Karpas-422 (cell line): ENCODE data around the gene TDRKH. TPM values are rescaled to one million over a fixed set of nuclear protein-coding genes. Genes with fewer than 3 reads are reported as not detected.

Experiments
- DNase-seq: peaks from one replicate; pipeline ENCODE4 v3.0.0-alpha.2; 2015
- H2AFZ ChIP-seq: fragments of 200-600 bp; sonication (generic); 2 replicates; pipeline ENCODE4 v1.6.1; 2014; ENCODE audit warnings: antibody characterized with exemption, low read length, mixed read lengths
- H3K27ac ChIP-seq: fragments of 200-600 bp; sonication (generic); 2 replicates; pipeline ENCODE4 v1.5.1; 2014; ENCODE audit warnings: mild to moderate bottlenecking, low read length, moderate library complexity
- H3K27me3 ChIP-seq: fragments of 200-600 bp; sonication (generic); 2 replicates; pipeline ENCODE4 v1.6.1; 2014; ENCODE audit warnings: low read length, mixed read lengths
- H3K36me3 ChIP-seq: fragments of 200-600 bp; sonication (generic); 2 replicates; pipeline ENCODE4 v1.6.1; 2014; ENCODE audit warnings: low read length, mixed read lengths; ENCODE audit not compliant: insufficient read depth
- H3K4me1 ChIP-seq: fragments of 200-600 bp; sonication (generic); 2 replicates; pipeline ENCODE4 v1.6.1; 2014; ENCODE audit warnings: mild to moderate bottlenecking, low read length, mixed read lengths
- H3K4me2 ChIP-seq: fragments of 200-600 bp; sonication (generic); 2 replicates; pipeline ENCODE4 v1.6.1; 2014; ENCODE audit warnings: low read length, low read depth, mild to moderate bottlenecking; ENCODE audit not compliant: poor library complexity, severe bottlenecking
- H3K4me3 ChIP-seq: fragments of 200-600 bp; sonication (generic); 2 replicates; pipeline ENCODE4 v1.5.1; 2014; ENCODE audit warnings: mild to moderate bottlenecking, antibody characterized with exemption, low read length, mixed read lengths
- H3K79me2 ChIP-seq: fragments of 200-600 bp; sonication (generic); 2 replicates; pipeline ENCODE4 v1.6.1; 2014; ENCODE audit warnings: mild to moderate bottlenecking, low read length, mixed read lengths
- H3K9ac ChIP-seq: fragments of 200-600 bp; sonication (generic); 2 replicates; pipeline ENCODE4 v1.6.0; 2014; ENCODE audit warnings: low read length
- H3K9me2 ChIP-seq: fragments of 200-600 bp; sonication (generic), shearing (Covaris generic); replicated peaks from 2 replicates; pipeline ENCODE4 v1.6.0; 2014; ENCODE audit warnings: mild to moderate bottlenecking, low read length, moderate library complexity; ENCODE audit not compliant: insufficient read depth
- H3K9me3 ChIP-seq: fragments of 300-700, 200-600 bp; sonication (generic); 2 replicates; pipeline ENCODE4 v1.6.1; 2014; ENCODE audit warnings: low read length, mixed read lengths
- H4K20me1 ChIP-seq: fragments of 200-600 bp; sonication (generic); 2 replicates; pipeline ENCODE4 v1.6.1; 2014; ENCODE audit warnings: mild to moderate bottlenecking, antibody characterized with exemption, low read length, low read depth; ENCODE audit not compliant: insufficient read depth
- total RNA-seq: library from RNA; depleted of rRNA; stranded (reverse); fragments of >200 nt; shearing (Covaris generic); gene quantifications from 2 replicates; pipeline ENCODE4 v1.2.3, GENCODE V29; 2014; ENCODE audit warnings: low replicate concordance

TDRKH gene
- total RNA-seq, 1 experiment from 2014 or later: 5.9 TPM

DNA sequence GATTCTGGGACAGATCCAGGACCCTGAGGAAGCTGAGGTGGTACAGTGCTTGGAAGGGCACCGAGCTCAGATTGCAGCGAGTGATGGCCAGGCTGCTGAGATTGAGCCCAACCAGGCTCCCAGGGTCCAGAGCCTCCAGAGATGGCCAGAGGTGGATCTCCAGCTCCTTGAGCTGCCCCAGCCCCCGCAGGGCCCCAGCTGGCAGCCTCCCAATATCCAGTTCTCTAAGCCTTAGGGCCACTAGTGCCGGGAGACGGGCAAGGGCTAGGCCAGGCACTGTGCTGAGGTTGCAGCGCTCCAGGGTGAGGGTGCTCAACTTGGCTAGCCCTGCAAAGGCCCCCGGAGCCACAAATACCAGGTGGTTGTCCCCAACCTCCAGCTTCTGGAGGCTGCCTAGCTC lies 11.5 kb upstream of the TDRKH start:
- peaks cover 11% of the 10 kb centered on the region for H3K4me1 ChIP-seq
- DNase-seq: no peak
- H3K9me2 ChIP-seq: no peaks in the 10 kb centered on the region
- no peaks in the 10 kb centered on the region for H3K9me3 ChIP-seq
- H3K36me3 ChIP-seq: no peaks in the 10 kb centered on the region
- H3K27ac ChIP-seq: no peak overlapping the region
- no peaks in the 10 kb centered on the region for H3K27me3 ChIP-seq
- H3K9ac ChIP-seq: no peak overlapping the region
- no peaks in the 10 kb centered on the region for H4K20me1 ChIP-seq
- H3K79me2 ChIP-seq: no peaks in the 10 kb centered on the region
- no peak overlapping the region for H3K4me3 ChIP-seq
- no peak overlapping the region for H3K4me2 ChIP-seq
- H2AFZ ChIP-seq: no peak overlapping the region

DNA sequence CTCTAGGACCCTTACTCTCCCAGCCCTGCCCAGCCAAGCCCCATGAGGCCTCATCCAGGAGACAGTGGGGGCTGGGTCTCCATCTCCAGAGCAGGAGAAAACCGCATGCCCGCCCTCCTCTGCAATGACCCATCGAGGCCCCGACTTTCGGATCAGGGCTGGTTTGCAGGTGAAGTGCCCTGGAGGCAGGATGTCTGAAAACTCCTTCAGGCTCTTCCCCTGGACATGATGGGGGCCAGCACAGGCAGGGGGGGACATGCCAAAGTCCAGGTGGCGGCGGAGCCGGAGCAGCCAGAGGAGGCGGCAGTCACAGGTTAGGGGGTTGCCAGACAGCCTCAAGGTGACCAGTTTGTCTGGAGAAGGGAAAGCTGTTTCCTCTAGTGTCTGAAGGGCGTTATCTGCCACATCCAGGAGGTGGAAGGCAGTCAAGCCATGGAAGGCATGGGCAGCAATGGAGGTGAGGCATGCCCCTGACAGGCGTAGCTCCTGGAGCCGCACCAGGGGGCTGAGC lies 11.1 kb upstream of the TDRKH start:
- Histone ChIP-seq H3K27me3 (no peaks in the 10 kb centered on the region), H3K36me3 (no peaks in the 10 kb centered on the region), H3K4me2 (no peak overlapping the region), H3K9ac (no peak overlapping the region), H2AFZ (no peak overlapping the region), H3K27ac (no peak overlapping the region), H3K9me2 (no peaks in the 10 kb centered on the region), H3K4me3 (no peak overlapping the region), H4K20me1 (no peaks in the 10 kb centered on the region), H3K9me3 (no peaks in the 10 kb centered on the region), H3K79me2 (no peaks in the 10 kb centered on the region), H3K4me1 (peaks cover 11% of the 10 kb centered on the region)
- DNase-seq: no peak

- Histone ChIP-seq H4K20me1 (no peaks in the 10 kb centered on the region), H3K27me3 (no peaks in the 10 kb centered on the region), H3K4me1 (peaks cover 11% of the 10 kb centered on the region), H3K79me2 (no peaks in the 10 kb centered on the region), H2AFZ (no peak overlapping the region), H3K27ac (no peak overlapping the region), H3K4me3 (no peak overlapping the region), H3K9me2 (no peaks in the 10 kb centered on the region), H3K36me3 (no peaks in the 10 kb centered on the region), H3K9ac (no peak overlapping the region), H3K9me3 (no peaks in the 10 kb centered on the region), H3K4me2 (no peak overlapping the region)
- no peak for DNase-seq
These were observed 10.5 kb upstream of the TDRKH start for GRCh38 chr1:151800830-151801229.

DNA sequence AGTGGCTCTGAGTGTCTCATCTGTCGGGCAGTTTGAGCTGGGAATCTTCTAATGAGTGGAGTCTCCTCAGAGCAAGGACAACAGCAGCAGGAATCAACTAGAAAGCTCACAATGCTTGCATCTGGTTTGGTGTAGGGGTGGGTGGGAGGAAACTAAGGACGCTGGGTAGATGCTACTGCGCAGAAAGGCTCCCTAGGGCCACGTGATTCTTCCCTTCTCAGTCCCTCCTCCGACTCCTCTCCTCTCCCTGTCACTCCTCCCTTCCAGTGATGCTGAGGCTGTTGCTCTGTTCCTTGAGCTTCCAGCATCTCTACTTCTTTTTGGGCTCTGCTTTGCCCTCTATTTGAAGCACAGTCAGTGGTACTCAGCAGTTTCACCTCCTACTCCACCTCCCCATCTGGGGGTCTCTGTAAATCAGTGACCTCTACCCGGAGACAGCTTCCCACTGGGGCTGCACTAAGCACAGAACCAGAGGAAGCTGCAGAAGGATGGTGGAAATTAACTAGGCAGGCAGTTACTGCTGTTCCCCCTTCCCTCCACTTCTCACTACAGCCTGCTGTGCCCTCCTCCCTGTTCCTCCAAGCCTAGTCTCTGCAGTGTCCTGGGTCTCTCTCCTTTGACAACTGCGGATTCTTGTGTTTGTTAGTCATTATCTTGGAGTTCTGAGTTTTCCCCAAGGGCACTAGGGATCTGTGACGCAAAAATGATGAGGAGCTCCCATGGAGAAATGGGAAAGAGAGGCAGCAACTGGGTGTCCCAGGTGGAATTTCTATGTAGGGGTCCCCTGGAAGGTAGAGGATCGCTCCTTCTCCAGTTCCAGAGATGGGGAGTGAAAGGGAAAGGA lies 9.1 kb upstream of the TDRKH start:
- Histone ChIP-seq H3K4me3 (no peak overlapping the region), H3K79me2 (no peaks in the 10 kb centered on the region), H3K36me3 (no peaks in the 10 kb centered on the region), H3K4me1 (peaks cover 3% of the 10 kb centered on the region), H2AFZ (no peak overlapping the region), H3K27ac (no peak overlapping the region), H3K27me3 (no peaks in the 10 kb centered on the region), H3K9me3 (no peaks in the 10 kb centered on the region), H3K9me2 (no peaks in the 10 kb centered on the region), H3K4me2 (no peak overlapping the region), H3K9ac (no peak overlapping the region), H4K20me1 (no peaks in the 10 kb centered on the region)
- no peak for DNase-seq

DNA sequence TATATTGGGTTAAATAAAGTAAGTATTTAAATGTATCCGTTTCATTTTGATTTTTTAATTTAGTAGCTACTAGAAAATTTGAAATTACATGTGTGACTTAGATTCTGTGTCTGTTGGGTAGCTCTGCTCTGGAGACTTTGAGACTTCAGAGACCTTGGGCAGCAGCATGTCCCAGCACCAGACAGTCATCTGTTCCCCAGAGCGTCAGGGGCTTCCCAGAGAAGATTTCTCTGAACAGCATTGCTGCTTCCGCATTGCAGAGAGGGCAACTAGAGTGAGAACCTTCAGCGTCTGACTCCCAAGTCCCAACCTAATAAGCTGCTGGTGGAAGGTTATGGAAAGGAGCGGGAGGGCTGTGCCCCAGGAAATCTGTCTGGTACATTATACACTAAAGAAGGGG lies 8.3 kb upstream of the TDRKH start:
- H3K4me3 ChIP-seq: no peak overlapping the region
- DNase-seq: no peak
- no peaks in the 10 kb centered on the region for H3K4me1 ChIP-seq
- H3K36me3 ChIP-seq: no peaks in the 10 kb centered on the region
- no peaks in the 10 kb centered on the region for H3K79me2 ChIP-seq
- H3K27ac ChIP-seq: no peak overlapping the region
- no peaks in the 10 kb centered on the region for H3K9me2 ChIP-seq
- H3K4me2 ChIP-seq: no peak overlapping the region
- H4K20me1 ChIP-seq: no peaks in the 10 kb centered on the region
- no peak overlapping the region for H3K9ac ChIP-seq
- no peaks in the 10 kb centered on the region for H3K9me3 ChIP-seq
- H3K27me3 ChIP-seq: no peaks in the 10 kb centered on the region
- H2AFZ ChIP-seq: no peak overlapping the region

DNA sequence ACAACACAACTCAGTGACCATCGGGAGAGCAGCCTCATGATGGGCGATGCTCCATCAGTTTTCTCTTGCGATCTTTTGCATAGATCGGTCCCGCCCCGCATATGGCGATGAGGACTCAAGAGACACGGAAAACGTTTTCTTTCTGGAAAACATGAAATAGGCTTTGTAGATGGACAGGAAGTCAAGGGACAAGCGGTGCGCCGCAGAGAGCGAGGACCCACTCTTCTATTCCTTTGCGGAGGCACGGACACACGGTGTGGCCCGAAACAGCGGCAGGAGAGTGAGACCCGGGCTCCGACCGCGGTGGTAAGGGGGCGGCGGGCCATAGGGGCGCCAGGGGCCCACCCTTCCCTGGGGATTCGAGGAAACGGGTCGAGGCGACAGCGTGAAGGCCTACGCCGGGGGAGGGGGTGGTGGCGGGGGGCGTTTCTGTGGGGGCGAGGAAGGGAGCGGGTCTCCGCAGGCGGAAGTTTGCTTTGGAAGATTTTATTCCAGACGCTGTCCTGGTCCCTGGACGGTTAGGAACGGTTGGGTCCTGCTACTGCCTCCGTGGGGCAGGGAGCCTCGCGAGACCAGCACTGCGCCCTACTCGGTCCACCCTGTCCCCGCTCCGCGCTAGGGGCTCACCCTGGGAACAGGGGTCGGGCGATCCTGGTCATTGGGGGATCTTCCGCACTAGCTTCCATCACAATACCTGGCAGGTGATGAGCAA lies 796 bp upstream of the TDRKH start:
- H3K36me3 ChIP-seq: no peaks in the 10 kb centered on the region
- no peaks in the 10 kb centered on the region for H3K27me3 ChIP-seq
- H3K4me1 ChIP-seq: peaks cover 16% of the 10 kb centered on the region
- peak overlapping the region; percentile 56 for H3K4me3 ChIP-seq
- H2AFZ ChIP-seq: no peak overlapping the region
- DNase-seq: no peak
- no peaks in the 10 kb centered on the region for H4K20me1 ChIP-seq
- peak overlapping the region; percentile 32 for H3K9ac ChIP-seq
- no peak overlapping the region for H3K27ac ChIP-seq
- H3K9me2 ChIP-seq: no peaks in the 10 kb centered on the region
- no peaks in the 10 kb centered on the region for H3K79me2 ChIP-seq
- H3K9me3 ChIP-seq: no peaks in the 10 kb centered on the region
- peak overlapping the region; percentile 56 for H3K4me2 ChIP-seq

DNA sequence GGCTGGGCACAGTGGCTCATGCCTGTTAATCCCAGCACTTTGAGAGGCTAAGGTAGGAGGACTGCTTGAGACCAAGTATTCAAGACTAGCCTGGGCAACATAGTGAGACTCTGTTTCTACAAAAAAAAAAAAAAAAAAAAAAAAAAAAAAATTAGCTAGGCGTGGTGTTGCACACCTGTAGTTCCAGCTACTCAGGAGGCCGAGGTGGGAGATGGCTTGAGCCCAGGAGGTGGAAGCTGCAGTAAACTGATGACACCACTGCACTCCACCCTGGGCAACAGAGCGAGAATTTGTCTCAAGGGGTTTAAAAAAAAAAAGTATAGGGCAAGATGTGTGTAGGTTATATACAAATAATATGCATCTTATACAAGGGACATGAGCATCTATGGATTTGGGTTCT lies 2.6 kb downstream of the TDRKH start:
- no peaks in the 10 kb centered on the region for H3K9me2 ChIP-seq
- H3K27me3 ChIP-seq: no peaks in the 10 kb centered on the region
- no peaks in the 10 kb centered on the region for H3K36me3 ChIP-seq
- H3K79me2 ChIP-seq: no peaks in the 10 kb centered on the region
- H3K4me3 ChIP-seq: no peak overlapping the region
- DNase-seq: no peak
- no peak overlapping the region for H2AFZ ChIP-seq
- H3K4me1 ChIP-seq: peaks cover 16% of the 10 kb centered on the region
- no peak overlapping the region for H3K27ac ChIP-seq
- H3K9ac ChIP-seq: no peak overlapping the region
- no peaks in the 10 kb centered on the region for H3K9me3 ChIP-seq
- no peaks in the 10 kb centered on the region for H4K20me1 ChIP-seq
- no peak overlapping the region for H3K4me2 ChIP-seq

DNA sequence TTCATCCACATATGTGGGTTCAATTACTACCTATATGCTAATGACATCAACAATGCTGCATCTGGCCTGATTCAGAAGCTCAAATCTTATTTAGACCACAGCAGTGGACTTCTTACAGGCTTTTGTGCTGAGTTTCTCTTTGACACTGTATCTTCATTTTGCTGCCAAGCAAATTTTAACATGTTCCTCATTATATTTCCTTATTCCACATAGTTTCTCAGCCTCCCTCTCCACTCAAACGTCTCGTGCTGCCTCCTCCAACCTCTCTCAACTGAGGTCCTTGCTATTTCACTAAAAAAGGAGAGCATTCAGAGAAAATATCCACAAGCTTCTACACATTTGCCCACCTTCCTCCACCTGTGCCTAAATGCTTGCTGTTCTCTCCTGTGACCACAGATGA lies 6.5 kb downstream of the TDRKH start:
- no peaks in the 10 kb centered on the region for H4K20me1 ChIP-seq
- no peaks in the 10 kb centered on the region for H3K9me3 ChIP-seq

More for the DNA sequence above, 6.5 kb downstream of the TDRKH start:
- no peak for DNase-seq
- no peak overlapping the region for H2AFZ ChIP-seq
- H3K27ac ChIP-seq: no peak overlapping the region
- no peaks in the 10 kb centered on the region for H3K9me2 ChIP-seq
- H3K4me2 ChIP-seq: no peak overlapping the region
- H3K4me1 ChIP-seq: no peaks in the 10 kb centered on the region
- no peaks in the 10 kb centered on the region for H3K36me3 ChIP-seq
- no peak overlapping the region for H3K4me3 ChIP-seq
- H3K9ac ChIP-seq: no peak overlapping the region
- H3K27me3 ChIP-seq: no peaks in the 10 kb centered on the region
- no peaks in the 10 kb centered on the region for H3K79me2 ChIP-seq
